NCI-H82 (cell line): ENCODE measurements around the gene NRAS.
"Not testable (repeated sequence)": the region's sequence is repeated elsewhere in the genome, so short reads cannot be mapped to it uniquely, and the experiment has no call there.

Source experiments
- DNase-seq: peaks from one replicate; lab custom pipeline; 2025; lab: John Stamatoyannopoulos, UW

The NRAS gene

GRCh38 chr1:114716304-114717170 is at the start of gene NRAS:
TSS of gene NRAS (minus strand) at chr1:114716771. CDS start at chr1:114716160, 611 bp downstream.
- peak; percentile 97 for DNase-seq

GRCh38 chr1:114764689-114765088 is 48.1 kb upstream of the NRAS start:
- peak; percentile 13 for DNase-seq

GRCh38 chr1:114758256-114758832 is 41.8 kb upstream of the NRAS start:
- peak; percentile 30 for DNase-seq

- peak; percentile 100 for DNase-seq
Observed at GRCh38 chr1:114757455-114758255, 41.1 kb upstream of the NRAS start, which contains the start of gene CSDE1. TSS of gene CSDE1 (minus strand) at chr1:114757984. CDS start at chr1:114739890, 18,094 bp downstream.

GRCh38 chr1:114756949-114757454 is 40.4 kb upstream of the NRAS start:
- DNase-seq: peak; percentile 72

- DNase-seq: peak; percentile 44
Observed at GRCh38 chr1:114756009-114756892, 39.7 kb upstream of the NRAS start.

GRCh38 chr1:114755006-114755931 is 38.7 kb upstream of the NRAS start:
- DNase-seq: no peak

- DNase-seq: not testable (repeated sequence)
Observed at GRCh38 chr1:114753702-114754101, 37.1 kb upstream of the NRAS start.

GRCh38 chr1:114753143-114753542 is 36.6 kb upstream of the NRAS start:
- no peak for DNase-seq

- DNase-seq: no peak
Observed at GRCh38 chr1:114750780-114751179, 34.2 kb upstream of the NRAS start.

- DNase-seq: no peak
Observed at GRCh38 chr1:114749835-114750234, 33.3 kb upstream of the NRAS start.

- peak; percentile 15 for DNase-seq
Observed at GRCh38 chr1:114746450-114747121, 30.0 kb upstream of the NRAS start.

GRCh38 chr1:114745291-114745690 is 28.7 kb upstream of the NRAS start:
- no peak for DNase-seq

GRCh38 chr1:114741963-114742746 is 25.6 kb upstream of the NRAS start:
- no peak for DNase-seq

- no peak for DNase-seq
Observed at GRCh38 chr1:114740331-114740730, 23.8 kb upstream of the NRAS start.

GRCh38 chr1:114737314-114737849 is 20.8 kb upstream of the NRAS start:
- DNase-seq: no peak

- no peak for DNase-seq
Observed at GRCh38 chr1:114735479-114735878, 18.9 kb upstream of the NRAS start.

- no peak for DNase-seq
Observed at GRCh38 chr1:114729782-114730181, 13.2 kb upstream of the NRAS start.
